HG03280 (cell line): Measurements from ENCODE around the gene CDKN2D.
"Not testable (repeated sequence)": the region's sequence is repeated elsewhere in the genome, so short reads cannot be mapped to it uniquely, and the experiment has no call there.

ENCODE experiments used
- ATAC-seq: cut with Tn5 transposase; IDR thresholded peaks from one replicate; pipeline ENCODE4 v1.9.1; 2021; ENCODE audit warnings: mild to moderate bottlenecking, moderate library complexity; ENCODE audit not compliant: unreplicated experiment

Gene CDKN2D

DNA sequence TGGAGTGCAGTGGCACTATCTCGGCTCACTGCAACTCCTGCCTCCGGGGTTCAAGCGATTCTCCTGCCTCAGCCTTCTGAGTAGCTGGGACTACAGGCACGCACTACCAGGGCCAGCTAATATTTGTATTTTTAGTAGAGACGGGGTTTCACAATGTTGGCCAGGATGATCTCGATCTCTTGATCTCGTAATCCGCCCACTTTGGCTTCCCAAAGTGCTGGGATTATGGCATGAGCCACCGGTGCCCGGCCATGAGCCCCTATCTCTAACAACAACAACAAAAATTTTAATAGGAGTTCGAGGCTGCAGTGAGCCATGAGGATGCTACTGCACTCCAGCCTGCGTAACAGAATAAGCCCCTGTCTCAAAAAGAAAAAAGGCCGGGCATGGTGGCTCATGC lies 13.3 kb upstream of the CDKN2D start:
- no peak for ATAC-seq

- ATAC-seq, result no peak
Observed at GRCh38 chr19:10580979-10581631, 12.3 kb upstream of the CDKN2D start.

DNA sequence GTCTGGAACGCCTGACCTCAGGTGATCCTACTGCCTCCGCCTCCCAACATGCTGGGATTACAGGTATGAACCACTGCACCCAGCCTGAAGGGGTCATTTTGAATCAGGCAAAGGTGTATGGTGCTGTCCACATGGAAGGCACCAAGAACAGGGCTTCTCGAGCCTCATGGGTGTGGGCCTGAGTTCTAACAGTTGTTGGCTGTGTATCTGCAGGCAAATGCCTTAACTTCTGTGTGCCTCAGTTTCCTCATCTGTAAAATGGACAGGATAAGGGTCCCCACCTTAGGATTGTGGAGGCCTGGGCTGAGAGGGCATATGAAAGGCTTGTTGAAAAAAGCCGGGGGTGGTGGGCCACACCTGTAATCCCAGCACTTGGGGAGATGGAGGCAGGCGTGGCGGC lies 9.2 kb upstream of the CDKN2D start:
- no peak for ATAC-seq

GRCh38 chr19:10575011-10575716 lies 6.4 kb upstream of the CDKN2D start:
- no peak for ATAC-seq

GRCh38 chr19:10574462-10574861 lies 5.7 kb upstream of the CDKN2D start:
- no peak for ATAC-seq

DNA sequence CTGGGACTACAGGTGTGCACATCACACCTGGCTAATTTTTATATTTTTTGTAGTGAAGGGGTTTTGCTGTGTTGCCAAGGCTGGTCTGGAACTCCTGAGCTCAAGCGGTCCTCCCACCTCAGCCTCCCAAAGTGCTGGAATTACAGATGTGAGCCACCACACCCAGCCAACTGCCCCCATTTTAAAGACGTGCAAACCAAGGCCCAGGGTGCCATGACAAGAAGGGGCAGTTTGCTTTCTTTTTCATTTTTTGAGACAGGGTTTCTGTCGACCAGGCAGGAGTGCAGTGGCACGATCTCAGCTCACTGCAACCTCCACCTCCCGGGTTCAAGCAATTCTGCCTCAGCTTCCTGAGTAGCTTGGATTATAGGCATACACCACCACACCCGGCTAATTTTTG lies 5.0 kb upstream of the CDKN2D start:
- not testable (repeated sequence) for ATAC-seq

DNA sequence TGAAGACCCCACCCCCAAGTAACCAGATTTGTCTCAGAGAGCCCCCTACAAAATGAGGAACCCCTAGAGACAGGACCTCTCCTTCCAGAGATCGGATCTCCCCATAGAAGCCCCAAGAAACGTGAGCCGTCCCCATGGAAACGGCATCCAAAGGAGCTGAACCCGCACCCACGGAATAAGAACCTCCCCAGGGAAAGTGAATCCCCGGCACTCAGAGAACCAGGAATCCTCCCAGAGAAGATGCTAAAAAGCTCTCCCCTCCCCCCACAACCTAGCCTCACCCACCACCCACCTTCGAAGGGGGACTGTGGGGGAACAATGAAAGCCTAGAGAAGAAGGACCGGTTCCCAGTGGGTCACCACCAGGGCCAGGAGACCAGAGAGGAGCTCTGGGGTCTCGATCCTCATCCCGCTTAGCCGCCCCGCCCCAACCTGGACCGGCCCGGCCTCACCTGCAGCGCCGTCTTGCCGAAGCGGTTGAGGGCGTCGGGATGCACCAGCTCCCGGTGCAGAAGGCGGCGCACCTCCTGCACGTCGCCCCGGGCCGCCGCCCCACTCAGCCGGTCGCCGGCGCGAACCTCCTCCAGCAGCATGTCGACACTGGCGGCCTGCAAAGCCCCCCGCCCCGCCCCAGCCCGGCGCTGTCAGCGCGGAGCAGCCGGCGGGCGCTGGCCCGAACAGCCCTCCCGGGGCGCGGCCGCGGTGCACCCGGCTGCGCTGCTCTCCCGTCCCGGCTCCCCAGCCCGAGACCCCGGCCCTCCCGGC lies 535 bp downstream of the CDKN2D start:
- peak; percentile 6 for ATAC-seq

DNA sequence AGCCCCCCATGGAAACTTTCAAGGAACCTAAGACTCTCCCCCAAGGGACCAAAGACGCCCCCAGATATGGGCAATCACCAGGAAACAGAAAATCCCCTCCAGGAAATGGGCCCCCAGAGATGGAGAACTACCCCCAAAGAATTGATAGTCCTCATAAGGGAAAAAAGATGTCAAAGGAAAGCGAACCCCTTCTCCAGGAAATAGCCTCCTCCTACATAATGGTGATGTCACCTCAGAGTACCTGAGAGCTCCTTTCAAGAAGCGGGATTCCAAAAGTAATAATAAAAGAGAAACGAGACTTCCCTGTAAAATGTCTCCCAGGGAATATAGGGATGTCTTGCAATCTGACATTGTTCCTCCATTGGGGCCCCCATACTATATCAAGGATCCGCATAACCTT lies 1.1 kb downstream of the CDKN2D start:
- ATAC-seq, result no peak

GRCh38 chr19:10566658-10567410 lies 1.9 kb downstream of the CDKN2D start:
- no peak for ATAC-seq

GRCh38 chr19:10566408-10566657 lies 2.4 kb downstream of the CDKN2D start:
- ATAC-seq, result no peak

DNA sequence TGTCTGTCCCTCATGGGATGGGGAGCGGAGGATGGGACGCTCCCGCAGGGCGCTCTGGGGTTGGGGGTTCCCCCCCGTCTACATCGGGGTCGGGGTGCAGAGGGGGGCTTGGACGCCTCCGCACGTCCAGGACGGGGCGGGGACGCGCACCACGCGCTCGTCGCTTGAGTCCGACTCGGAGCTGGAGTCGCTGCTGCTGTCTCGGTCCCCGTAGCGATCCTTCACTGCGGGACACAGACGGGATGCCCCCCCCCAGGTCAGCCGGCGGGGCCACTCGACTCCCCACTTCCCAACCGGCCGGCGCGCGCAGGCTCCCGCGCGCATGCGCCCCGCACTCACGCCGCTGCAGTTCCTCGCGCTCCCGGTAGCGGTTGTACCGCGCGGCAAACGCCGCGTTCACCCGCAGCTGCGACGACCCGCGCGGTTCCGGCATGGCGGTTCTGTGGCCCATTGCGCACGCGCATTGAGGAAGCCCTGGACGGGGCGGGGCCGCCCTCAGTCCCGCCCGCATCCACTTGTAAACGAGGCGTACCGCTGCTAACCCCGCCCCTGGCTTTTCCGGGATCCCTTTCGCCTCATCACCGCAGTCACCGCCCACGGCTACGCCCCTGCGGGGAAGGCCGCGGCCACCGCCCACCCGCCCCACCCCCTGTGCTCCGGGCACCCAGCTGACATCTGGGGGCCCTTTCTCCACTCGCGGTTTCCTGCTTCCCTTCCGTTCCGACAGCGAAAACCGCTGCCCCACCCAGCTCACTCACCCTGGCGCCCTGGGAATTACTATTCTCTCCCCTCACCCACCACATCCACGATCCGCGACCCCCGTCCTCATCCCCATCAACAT lies 3.0 kb downstream of the CDKN2D start, which contains the start of gene KRI1:
TSS of gene KRI1 (minus strand) at position 444 of the 841 bp plus-strand sequence. CDS start at position 433, 11 bp downstream.
- ATAC-seq, result peak; percentile 46

GRCh38 chr19:10565028-10565566 lies 3.7 kb downstream of the CDKN2D start:
- no peak for ATAC-seq

- no peak for ATAC-seq
Observed at GRCh38 chr19:10562609-10563008, 6.2 kb downstream of the CDKN2D start.

GRCh38 chr19:10560154-10560553 lies 8.6 kb downstream of the CDKN2D start:
- ATAC-seq, result no peak

- no peak for ATAC-seq
Observed at GRCh38 chr19:10557603-10558197, 11.1 kb downstream of the CDKN2D start.

DNA sequence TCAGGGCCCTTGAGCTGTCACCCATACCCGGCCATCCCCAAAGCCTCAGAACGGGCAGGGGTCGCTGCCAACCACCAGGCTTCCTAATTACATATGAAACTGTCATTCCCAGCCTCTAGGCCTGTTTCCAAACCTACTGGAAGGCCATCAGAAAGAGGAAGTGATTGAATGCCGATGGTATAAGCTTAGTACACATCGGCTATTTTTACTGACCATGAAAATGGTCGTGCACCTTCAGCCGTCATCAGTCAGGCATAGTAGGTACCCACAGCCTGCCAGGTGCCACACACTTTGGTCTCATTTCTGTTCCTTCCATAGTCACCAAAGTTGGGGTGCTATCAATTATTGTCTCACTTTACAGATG lies 13.2 kb downstream of the CDKN2D start:
- no peak for ATAC-seq

DNA sequence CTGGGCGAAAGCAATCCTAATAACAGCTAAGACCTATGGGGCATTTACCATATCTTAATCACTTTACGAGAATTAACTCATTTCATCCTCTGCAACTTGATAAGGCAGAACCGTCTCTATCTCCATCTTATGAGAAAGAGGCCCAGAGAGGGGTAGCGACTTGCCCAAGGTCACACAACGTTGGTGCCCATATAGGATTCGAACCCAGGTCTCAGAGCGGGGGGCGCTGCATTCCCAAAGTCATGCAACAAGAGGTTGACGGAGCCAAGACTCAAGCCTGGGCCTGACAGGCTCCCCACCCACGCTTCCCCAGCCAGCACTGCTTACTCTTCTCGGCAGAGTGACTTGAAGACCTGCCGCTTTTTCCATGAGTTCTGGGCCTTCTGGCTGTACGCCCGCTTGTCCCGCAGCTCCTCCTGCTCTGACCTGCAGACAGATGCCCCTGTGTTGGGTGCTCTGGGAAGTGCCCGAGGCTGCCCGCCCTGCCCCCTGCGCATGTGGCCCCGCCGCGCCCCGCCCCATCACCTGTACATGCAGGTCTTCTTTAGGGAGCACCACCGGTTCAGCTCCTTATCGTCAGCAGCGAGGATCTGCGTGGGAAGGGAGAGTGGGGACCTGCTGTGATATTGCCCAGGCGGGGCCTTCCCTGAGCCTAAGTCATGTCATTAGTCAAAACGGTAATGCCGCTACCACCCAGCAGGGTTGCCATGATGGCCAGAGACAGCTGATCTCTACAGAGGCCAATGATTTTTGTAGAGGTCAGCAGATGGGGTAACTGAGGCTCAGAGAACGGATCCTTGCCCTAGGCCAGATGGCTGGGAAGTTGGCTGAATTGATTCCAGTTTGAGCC lies 13.8 kb downstream of the CDKN2D start:
- no peak for ATAC-seq

GRCh38 chr19:10553943-10554381 lies 14.8 kb downstream of the CDKN2D start:
- ATAC-seq, result no peak

DNA sequence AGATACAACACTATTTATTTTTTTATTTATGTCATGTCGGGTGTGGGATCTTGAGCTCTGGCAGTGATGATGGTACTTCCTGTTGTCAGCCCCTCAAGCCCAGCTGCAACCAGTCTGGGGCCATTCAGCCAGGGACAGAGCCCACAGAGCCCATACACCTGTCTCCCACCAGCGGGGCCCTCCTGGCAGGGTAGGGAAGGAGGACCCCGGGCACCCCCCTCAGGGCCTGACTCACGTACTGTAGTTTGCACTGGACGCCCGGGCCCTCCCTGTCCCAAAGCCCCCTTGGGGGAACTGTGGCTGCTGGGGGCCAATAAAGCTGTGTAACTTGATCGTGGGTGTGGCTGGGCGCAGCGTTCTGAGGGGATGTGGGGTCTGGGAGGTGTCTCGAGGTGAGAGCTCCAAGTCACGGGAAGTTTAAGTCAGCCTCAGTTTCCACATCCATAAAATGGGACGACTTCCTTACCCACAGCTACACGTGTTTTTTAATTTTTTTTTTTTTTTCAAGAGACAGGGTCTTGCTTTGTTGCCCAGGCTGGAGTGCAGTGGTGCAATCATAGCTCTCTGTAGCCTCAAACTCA lies 15.6 kb downstream of the CDKN2D start:
- no peak for ATAC-seq
